ELR (cell line): ENCODE results near the gene SMAD1.
A peak's percentile ranks its signal among the peaks of the same experiment; 100 is the strongest.

Experiments
- DNase-seq: peaks from one replicate; pipeline ENCODE4 v3.0.0-alpha.2; 2015; ENCODE audit warnings: low read depth

The SMAD1 gene

DNA sequence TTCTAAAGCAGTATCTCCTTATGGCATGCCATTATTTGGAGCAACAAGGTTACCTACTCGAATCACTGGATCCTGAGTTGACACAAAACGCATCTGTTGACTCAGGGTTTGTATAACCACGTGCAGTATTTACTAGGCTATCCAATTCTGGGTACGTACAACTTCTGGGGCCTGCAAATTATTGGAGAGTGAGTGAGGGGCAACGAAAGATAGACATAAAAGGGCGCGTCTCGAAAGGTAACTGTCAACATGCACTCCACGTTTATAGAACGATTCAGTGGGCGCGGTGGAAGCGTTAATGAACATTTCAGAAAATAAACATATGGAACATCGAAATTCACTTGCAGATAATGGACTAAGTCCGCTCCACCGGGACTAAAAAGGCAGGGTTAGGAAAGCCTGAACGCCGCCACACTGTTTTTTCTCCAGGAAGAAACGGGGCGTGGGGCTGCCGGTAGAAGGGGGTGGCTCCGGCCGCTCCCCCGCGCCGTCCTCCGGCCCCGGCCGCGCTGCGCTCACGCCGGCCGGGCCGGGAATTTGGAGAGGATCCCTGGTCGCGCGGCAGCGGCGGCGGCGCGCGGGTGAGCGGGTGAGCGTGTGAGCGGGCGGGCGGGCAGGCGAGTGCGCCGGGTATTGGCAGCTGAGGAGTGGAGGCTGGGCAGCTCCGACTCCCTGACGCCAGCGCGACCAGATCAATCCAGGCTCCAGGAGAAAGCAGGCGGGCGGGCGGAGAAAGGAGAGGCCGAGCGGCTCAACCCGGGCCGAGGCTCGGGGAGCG lies at the start of gene SMAD1:
Gene SMAD1 (plus strand): TSS at position 690 of the 778 bp plus-strand sequence. CDS start 32,761 bp downstream, outside the sequence.
- DNase-seq, result peak; percentile 82

DNA sequence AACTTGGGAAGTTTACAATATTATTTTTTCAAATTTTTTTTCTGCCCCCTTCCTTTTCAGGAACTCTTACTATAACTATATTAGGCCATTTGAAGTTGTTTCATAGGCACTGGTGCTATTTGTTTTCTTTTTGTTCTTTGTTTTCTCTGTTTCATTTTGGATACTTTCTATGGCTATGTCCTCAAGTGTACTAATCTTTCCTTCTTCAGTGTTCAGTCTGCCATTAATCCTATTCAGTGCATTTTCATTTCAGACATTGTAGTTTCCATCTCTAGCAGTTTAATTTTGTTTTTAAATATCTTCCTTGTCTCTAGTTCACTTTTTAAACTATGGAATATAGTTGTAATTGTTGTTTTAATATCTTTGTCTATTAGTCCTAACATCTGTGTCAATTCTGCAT lies 48.0 kb upstream of the SMAD1 start:
- DNase-seq, result no peak

DNA sequence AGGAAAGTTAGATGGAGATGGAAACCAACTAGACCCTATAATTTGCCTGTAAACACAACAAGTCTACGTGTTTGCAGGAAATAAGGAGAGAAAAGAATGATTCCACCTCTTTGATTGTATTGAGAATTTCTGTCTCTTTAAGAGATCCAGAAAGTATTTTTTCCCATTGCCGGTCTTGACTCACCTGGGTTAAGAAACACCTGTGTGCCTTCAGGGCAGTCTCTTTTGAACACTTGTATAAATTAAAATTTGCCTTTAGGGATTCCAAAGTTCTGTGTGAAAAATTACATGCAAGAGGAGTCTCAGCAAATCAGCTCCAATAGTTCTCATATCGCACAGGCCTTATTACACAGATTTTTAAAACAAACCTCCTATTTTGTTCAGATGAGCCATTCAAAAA lies 46.0 kb upstream of the SMAD1 start:
- DNase-seq, result no peak

DNA sequence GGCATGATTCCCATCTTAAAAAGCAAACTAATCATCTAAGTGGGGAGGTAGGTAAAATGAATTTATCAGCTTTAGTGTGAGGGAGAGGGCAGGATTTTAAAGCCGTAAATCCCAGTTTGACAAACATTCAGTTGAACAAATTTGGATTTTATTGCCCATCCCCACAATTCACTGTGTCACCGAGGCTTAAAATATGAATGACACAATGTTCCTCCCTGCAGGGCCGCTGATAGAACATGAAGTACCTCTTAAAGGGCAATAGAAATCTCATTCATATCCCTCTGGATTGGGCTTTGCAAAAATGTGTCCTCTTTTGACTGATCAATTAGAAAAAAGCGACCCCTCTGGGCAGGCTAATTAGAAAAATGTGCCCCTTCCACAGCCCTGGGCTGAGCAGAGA lies 45.5 kb upstream of the SMAD1 start:
- DNase-seq, result no peak

DNA sequence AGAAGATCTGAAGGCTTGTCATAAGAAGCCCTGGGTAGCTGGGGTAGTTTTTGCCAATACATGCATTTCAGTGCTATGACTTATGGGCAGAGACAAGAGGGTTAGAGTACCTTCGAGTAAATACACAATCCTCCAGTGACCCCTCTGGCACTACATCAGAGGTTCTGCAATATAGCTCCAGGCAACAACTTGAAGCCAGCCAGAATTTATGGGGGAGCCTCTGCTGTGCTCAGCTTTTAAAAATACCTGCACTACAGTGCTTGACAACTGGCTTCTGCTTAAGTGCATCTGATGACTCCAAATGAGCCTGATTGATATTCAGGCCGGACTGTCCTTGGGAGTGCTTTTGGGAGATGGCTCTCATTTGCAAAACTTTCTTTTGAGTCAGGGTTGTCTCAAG lies 44.9 kb upstream of the SMAD1 start:
- DNase-seq, result no peak

DNA sequence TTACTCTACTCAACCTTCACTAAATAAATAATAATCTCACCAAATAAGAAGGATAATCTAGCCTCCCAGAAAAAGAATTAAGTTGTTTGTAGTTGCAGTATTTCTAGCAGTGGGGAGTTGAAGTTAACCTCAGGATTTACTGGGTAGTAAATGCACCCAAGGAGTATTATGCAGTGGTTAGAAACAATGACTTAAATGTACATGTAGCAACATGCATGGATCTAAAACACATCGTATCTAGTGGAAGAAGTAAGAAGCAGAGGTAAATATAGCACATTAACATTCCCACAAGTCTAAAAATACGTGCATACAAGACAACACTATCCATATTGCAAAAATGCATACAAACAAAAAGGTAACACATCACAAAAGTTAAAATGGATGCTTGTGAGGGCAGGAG lies 44.2 kb upstream of the SMAD1 start:
- no peak for DNase-seq

DNA sequence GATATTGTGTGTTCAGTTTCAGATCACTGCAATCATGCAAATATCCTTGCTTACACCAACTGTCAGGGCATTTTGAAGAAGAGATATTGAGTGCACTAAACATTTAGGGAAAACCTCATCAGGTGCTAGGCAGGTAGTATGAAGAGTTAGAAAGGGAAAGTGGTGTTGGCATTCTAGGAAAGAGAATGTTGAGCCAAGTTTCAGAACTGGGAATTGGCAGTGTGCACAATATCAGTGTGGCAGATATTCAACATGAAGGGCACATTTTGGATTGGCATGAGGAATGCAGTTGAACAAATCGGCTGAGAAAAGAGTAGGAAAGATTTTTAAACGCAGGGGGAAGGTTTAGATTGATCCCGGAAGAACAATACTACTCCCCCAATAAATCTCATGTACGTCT lies 43.4 kb upstream of the SMAD1 start:
- no peak for DNase-seq

DNA sequence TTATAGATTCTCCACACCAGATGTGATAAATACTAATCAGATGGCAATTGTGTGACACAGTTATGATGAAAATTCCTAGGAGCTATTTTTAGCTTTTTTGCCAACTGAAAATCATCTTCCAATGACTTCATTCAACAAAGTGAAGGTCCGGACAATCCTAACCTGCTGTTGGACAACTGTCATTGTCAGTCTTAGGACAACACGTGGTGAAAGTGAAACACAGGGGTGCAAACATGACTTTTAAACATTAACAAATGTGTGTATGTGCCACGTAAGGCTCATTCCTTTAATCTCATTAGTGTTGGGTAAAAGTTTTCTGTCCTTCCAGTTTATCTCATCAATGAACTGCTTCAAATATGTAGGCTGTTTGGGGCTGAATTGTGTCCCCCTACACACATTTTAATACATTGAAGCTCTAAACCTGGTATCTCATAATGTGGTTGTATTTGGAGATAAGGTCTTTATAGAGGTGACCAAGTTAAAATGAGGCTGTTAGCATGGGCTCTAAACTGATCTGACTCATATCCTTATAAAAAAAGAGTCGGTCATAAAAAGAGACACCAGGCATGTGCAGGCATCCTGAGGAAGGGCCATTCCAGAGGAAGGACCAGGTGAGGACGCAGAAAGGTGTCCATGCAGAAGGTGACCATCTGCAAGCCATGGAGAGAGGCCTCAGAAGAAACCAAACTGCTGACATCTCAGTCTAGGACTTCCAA lies 41.2 kb upstream of the SMAD1 start:
- no peak for DNase-seq

DNA sequence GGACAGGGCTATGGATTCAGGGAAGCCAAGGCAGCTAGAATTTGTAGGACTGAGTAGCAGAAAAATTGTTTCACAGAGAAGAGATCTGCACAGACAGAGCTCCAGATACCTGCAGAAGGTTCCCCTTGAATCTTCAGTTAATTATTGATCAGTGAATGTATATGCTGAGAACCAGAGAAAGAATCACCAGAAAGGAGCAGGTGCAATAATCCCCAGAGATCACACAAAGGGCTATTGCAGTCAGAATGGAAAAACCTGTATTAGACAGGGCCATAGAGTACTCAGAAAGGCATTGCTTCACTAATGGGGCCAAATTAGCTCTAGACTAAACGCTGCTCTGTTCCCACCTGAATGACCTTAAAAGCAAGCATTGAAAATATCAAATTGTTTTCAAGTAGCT lies 35.5 kb upstream of the SMAD1 start:
- no peak for DNase-seq

DNA sequence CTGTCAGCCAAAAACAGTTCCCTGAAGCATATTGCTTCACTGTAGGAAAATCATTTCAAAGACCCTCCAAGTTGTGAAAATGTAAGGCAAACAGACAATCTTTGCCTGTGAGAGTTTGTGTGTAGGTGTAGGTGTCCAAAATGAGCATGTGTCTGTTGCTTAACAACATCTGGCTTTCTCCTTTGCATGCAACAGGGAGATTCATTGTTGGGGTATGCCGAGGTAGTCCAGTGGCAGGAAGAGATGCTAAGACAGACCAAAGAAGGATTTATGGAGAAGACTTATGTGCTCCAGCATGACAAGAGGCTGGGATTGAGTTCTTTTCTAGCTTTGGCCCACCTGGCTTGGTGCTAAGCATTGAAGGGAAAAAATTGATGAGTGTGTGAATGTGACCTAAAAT lies 29.8 kb upstream of the SMAD1 start:
- DNase-seq, result no peak

DNA sequence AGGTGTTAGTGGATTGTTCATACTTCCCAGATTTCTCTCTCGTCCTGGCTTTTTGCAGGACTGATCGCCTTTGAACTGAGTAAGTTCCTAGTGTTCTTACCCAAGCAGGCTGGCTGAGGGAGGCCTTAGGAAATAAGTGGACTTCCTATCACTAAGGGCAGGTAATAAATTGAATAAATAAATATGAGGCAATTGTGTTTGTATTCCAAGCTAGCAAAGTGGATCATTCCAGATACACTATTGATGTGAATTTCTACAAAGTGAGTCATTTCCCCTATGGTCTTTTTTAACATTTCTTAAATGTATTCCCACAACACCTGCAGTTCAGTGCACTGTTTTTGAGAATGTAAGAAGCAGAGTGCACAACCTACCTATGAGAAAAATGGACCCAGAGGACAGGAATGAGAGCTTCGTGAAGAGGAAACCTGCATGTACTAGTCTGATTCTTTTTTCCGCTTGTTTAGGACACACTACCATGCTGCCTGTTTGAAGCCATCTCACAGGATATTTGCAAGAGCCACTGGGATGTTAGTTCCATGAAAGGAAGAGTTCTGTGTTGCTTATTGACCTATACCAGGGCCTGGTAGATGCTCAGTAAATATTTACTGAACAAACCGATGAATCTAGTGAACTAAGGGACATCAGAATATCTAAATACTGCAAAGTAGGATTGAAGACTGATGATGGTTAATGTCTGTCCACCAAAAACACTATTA lies 29.0 kb upstream of the SMAD1 start:
- DNase-seq, result no peak

DNA sequence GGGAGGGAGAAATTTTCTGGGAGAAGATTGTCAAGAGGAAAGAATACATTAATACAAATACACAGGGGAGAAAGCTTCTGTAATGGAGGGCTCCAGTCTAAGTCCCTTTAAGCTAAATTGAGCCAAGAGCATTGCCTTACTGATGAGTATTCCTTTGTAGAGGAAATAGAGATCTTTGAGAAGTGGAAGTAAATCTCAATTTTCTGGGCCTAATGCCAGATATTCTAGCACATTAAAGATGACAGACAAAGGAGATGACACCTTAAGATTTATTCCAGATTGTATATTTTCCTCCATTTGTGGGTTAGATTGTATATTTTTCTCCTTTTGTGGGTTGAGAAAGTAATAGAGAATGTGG lies 28.5 kb upstream of the SMAD1 start:
- DNase-seq, result no peak

DNA sequence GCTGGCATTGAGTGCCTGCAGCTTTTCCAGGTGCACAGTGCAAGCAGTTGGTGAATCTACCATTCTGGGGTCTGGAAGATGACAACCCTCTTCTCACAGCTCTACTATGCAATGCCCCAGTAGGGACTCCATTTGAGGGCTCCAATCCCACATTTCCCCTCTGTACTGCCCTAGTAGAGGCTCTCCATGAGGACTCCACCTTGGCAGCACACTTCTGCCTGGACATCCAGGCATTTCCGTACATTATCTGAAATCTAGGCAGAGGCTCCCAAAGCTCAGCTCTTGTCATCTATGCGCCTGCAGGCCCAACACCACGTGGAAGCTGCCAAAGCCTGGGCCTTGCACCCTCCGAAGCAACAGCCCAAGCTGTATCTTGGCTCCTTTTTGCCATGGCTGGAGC lies 8.4 kb upstream of the SMAD1 start:
- no peak for DNase-seq

DNA sequence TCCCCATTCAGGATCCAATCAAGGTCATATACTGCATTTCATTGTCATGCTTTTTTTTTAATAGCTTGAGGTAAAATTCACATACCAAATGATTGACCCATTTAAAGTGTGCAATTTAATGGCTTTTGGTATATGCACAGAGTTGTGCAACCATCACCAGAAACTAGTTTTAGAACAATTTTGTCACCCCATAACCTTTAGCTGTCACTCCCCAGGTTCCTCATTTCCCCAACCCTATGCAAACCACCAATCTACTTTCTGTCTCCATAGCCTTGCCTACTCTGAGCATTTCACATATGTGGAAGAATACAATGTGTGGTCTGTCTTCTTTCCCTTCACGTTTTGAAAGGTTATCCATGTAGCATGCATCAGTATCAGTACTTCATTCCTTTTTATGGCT lies 1.4 kb upstream of the SMAD1 start:
- DNase-seq, result no peak

DNA sequence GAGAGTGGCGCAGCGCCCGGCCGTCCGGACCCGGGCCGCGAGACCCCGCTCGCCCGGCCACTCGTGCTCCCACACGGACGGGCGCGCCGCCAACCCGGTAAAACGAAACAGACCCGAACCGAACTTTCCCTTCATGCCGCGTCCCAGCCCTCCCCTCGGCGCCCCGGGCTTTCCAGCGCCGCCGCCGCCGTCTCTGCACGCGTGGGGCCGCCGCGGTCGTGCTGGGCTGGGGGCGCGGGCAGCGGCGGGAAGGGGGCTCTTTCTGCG lies 222 bp downstream of the SMAD1 start:
- DNase-seq, result no peak

DNA sequence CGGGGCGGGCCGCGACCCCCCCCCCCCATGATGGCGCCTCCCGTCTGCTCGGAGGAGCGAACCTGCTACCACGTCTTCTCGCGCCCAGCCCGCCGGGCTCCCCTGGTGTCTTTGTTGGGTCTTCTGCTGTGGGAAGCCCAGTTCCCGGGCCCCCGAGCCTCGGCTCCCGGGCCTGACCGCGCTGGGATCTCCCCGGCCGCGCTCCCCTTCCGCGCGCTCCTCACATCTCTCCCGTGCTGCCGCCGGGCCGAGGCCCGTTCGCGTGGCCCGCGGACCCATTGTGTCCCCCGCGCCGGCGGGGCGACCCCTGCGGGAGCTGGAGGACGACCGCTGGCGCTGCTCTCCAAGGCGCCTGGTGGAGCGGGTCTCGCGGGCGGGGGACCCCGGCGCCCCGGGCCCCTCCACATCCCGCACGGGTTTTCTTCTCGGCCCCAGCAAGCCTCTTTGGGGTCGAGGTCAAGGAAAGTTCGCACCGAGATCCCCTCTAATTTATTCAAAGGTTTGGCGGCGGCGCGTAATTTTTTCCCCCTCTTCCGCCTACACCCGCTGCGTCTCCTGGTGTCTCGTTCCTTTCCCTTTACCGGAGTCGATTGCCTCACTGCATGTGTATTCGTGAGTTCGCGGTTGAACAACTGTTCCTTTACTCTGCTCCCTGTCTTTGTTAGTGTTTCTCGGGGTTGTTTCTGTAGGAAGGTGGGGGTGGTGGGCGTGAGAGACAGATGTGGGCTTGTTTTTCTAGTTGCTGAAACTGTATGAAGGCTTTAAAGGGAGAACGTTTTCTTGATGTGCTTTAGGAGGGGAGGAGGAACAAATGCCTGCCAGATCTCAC lies 770 bp downstream of the SMAD1 start:
- DNase-seq, result peak; percentile 67

DNA sequence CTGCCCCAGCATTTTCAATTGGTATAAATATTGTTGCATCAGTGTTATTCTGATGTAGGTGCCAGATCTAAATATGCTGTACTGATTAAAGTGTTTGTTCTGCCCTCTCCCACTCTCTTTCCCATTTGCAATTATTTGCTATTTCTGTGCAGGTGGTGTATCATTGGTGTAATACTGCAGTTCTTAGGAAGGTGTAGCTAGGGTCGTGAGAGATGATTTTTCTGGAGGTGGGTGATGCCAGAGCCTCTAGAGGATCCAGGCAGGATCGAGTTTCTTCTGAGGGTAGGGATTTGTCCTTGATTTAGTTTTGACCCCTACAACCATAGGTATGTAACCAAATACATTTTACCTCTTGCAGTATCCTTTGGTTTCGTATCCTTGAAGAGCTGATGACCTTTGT lies 1.9 kb downstream of the SMAD1 start:
- DNase-seq, result no peak

DNA sequence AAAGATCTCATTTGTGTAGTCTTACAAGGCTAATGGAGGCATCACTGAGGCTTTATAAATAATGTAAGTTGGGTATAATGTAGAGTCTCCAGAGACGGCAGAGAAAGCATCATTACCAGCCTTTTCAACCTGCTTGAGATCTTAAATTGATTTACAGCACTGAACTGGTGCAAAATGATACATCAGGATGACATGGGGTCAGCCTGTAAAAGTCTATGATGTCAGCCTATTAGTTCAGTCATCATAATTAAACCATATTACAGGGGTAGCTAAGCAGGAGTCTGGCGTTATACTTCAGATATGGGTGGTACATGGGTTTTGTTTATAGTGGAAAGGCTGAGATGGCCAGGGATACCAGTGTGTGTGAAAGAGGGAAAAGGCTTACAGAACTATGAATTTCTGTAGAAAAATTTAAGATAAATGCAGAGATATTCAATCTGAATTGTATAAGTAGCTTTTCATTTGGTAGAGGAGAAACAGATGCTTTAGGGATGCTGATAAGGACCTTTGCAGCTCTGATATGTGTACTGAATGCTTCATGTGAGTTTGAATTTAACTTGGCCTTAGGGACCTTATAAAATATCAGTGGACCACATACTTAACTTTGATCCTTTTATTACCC lies 2.7 kb downstream of the SMAD1 start:
- no peak for DNase-seq

DNA sequence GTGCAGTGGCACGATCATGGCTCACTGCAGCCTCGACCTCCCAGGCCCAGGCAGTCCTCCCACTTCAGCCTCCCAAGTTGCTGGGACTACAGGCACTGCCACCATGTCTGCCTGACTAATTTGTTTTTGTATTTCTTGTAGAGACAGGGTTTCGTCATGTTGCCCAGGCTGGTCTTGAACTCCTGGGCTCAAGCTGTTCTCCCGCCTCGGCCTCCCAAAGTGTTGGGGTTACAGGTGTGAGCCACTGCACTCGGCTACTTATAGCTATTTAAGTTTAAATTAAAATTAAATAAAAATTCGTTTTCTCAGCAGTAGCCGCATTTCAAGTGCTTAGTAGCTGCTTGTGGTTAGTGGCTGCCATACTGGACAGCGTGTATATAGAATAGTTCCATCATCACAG lies 3.5 kb downstream of the SMAD1 start:
- DNase-seq, result no peak

DNA sequence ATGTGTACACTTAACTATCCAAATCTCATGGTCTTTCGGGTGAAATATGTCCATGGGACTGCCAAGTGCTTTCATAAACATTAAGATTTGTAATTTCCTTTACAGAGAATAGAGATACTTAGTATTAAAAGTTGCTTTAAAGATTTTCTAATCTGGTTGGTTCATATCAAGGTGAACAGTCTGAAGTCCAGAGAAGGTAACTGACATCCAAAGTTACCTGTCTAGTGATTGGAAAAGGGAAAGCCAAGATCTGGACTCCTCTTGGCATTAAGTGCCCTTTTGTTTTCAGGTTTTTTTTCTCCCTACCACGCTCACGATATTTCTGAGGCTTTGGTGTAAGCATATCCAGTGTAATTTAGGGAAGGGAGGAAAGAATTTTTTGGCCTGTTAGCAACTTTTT lies 5.0 kb downstream of the SMAD1 start:
- DNase-seq, result no peak

DNA sequence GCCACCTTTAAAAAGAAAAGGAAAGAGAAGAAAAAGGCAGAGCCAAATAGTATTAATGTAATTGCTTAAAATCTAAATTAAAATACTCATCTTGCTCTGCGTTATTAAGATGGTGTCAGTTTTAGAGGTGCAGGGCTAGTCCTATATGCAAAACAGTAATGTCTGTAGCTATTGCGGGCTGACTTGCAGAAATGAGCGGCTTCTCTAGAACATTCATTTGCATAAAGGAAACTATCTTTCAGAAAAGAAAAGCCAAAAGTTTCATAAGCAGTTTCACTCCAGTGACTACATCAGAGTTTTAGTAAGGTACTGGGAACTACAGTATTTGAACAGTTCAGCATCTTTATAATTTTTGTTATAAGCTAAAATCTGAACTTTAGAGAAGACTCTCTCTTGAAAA lies 6.0 kb downstream of the SMAD1 start:
- no peak for DNase-seq

DNA sequence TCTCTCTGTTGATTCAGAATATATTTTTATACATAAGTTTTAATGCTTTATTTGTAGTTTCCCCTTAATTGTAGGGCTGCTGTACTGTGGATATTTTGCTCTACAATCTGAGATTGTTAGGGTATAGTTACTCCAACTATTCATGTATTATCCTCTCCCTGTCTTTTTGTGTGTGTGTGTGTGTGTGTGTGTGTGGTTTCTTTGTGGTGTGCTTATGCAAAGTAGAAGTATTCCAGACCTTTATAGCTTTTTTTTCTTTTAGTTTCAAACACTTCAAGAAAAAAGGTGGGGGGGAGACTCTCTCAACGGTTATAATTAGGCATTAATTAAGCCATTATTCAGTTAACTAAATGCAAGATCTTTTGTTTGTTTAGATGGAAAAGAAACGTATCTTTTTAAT lies 6.7 kb downstream of the SMAD1 start:
- DNase-seq, result no peak
